Keratinocyte (primary cell): ENCODE data around the gene TRMT10B. TPM values are rescaled to one million over a fixed set of nuclear protein-coding genes. Genes with fewer than 3 reads are reported as not detected.
A peak's percentile ranks its signal among the peaks of the same experiment; 100 is the strongest.

ENCODE experiments used
- DNase-seq: peaks from one replicate; pipeline ENCODE4 v3.0.0-alpha.2; 2011; ENCODE audit warnings: low read depth, missing footprints, low spot score
- FAIRE-seq: peaks from 2 replicates; lab custom pipeline; 2011; peaks lifted over from hg19 to GRCh38; lab: Jason Lieb, UNC
- H2AFZ ChIP-seq: 2 replicates; pipeline ENCODE4 v1.6.0; 2012; ENCODE audit warnings: low read length, control low read depth, inconsistent platforms; ENCODE audit not compliant: control insufficient read depth
- H3K27ac ChIP-seq: 2 replicates; pipeline ENCODE4 v1.5.1; 2011; ENCODE audit warnings: low read length; ENCODE audit not compliant: control insufficient read depth, insufficient read depth
- H3K27me3 ChIP-seq: 3 replicates; pipeline ENCODE4 v1.6.0; 2011; ENCODE audit warnings: low read length; ENCODE audit not compliant: control insufficient read depth, insufficient read depth; ENCODE audit errors: extremely low read depth
- H3K36me3 ChIP-seq, 2 experiments: 2 replicates in 1 of 2; 3 replicates in 1 of 2; pipeline ENCODE4 v1.5.1; 2011; ENCODE audit warnings: low read length in 2 of 2, mild to moderate bottlenecking in 1 of 2; ENCODE audit not compliant: control insufficient read depth in 2 of 2, insufficient read depth in 2 of 2; ENCODE audit errors: extremely low read depth in 1 of 2
- H3K4me1 ChIP-seq: 3 replicates; pipeline ENCODE4 v1.5.1; 2011; ENCODE audit warnings: low read length; ENCODE audit not compliant: control insufficient read depth, insufficient read depth; ENCODE audit errors: extremely low read depth
- H3K4me2 ChIP-seq: 3 replicates; pipeline ENCODE4 v1.6.0; 2011; ENCODE audit warnings: low read depth, low read length; ENCODE audit not compliant: control insufficient read depth, insufficient read depth; ENCODE audit errors: extremely low read depth
- H3K4me3 ChIP-seq, 3 experiments: fragments of 200-600 bp in 1 of 3; sonication (generic) in 1 of 3; 2 replicates in 2 of 3; 3 replicates in 1 of 3; pipeline ENCODE4 v1.5.1; 2011 to 2016; ENCODE audit warnings: low read length in 3 of 3, mild to moderate bottlenecking in 3 of 3, control low read depth in 2 of 3, inconsistent platforms in 1 of 3, low read depth in 1 of 3, mixed read lengths in 1 of 3, mixed run types in 1 of 3, moderate library complexity in 1 of 3; ENCODE audit not compliant: control insufficient read depth in 2 of 3, insufficient read depth in 2 of 3; ENCODE audit errors: extremely low read depth in 1 of 3
- H3K79me2 ChIP-seq: 2 replicates; pipeline ENCODE4 v1.6.0; 2012; ENCODE audit warnings: low read length; ENCODE audit not compliant: control insufficient read depth, insufficient read depth
- H3K9ac ChIP-seq: 3 replicates; pipeline ENCODE4 v1.6.0; 2011; ENCODE audit warnings: low read length; ENCODE audit not compliant: control insufficient read depth, insufficient read depth; ENCODE audit errors: extremely low read depth
- H3K9me1 ChIP-seq: 3 replicates; pipeline ENCODE4 v1.6.0; 2011; ENCODE audit warnings: low read length; ENCODE audit not compliant: control insufficient read depth, insufficient read depth; ENCODE audit errors: extremely low read depth
- H3K9me3 ChIP-seq: 2 replicates; pipeline ENCODE4 v1.5.1; 2012; ENCODE audit warnings: low read depth, low read length; ENCODE audit not compliant: control insufficient read depth
- H4K20me1 ChIP-seq: 3 replicates; pipeline ENCODE4 v1.6.0; 2011; ENCODE audit warnings: low read length; ENCODE audit not compliant: control insufficient read depth, insufficient read depth; ENCODE audit errors: extremely low read depth
- EZH2 ChIP-seq: IDR thresholded peaks from one replicate; pipeline ENCODE4 v1.6.1; 2012; ENCODE audit warnings: inconsistent platforms, mild to moderate bottlenecking, low read length, moderate library complexity
- dilution Hi-C: fragments of 300-500 bp; cut with MboI; formaldehyde crosslinking; loops from one replicate; pipeline ENCODE4 v1.7.0; 2020; ENCODE audit warnings: low sequenced_read_pairs; ENCODE audit not compliant: extremely low pct_ligation_motif_present
- polyA plus RNA-seq, 5 experiments: library from polyadenylated mRNA; depleted of rRNA in 3 of 5; stranded (reverse) in 3 of 5; stranded (forward) in 1 of 5; unstranded in 1 of 5; fragments of >200 nt; gene quantifications; 1 replicate in 1 of 5; 2 replicates in 3 of 5; 3 replicates in 1 of 5; pipeline versions ENCODE4 v1.2.1 to v1.2.3, GENCODE V29; 2011 to 2012; ENCODE audit warnings: missing spikeins in 2 of 5, low read depth in 1 of 5, low replicate concordance in 1 of 5
- TF ChIP-seq, protein P1 (sequence below), 3 experiments: IDR thresholded peaks in 1 of 3; conservative IDR thresholded peaks in 1 of 3; optimal IDR thresholded peaks in 1 of 3; 2 replicates in 2 of 3; 3 replicates in 1 of 3; pipeline versions ENCODE3 to v1.5.1; 2011; ENCODE audit warnings: low read length in 3 of 3, mild to moderate bottlenecking in 3 of 3, moderate library complexity in 2 of 3, control low read depth in 1 of 3, inconsistent platforms in 1 of 3; ENCODE audit not compliant: insufficient read depth in 2 of 3; ENCODE audit errors: extremely low read depth in 1 of 3

TRMT10B gene
- polyA plus RNA-seq, 1 donor (not counting 4 experiments of a cell fraction or from before 2014, with no cell fraction given), result 6.9 TPM

DNA sequence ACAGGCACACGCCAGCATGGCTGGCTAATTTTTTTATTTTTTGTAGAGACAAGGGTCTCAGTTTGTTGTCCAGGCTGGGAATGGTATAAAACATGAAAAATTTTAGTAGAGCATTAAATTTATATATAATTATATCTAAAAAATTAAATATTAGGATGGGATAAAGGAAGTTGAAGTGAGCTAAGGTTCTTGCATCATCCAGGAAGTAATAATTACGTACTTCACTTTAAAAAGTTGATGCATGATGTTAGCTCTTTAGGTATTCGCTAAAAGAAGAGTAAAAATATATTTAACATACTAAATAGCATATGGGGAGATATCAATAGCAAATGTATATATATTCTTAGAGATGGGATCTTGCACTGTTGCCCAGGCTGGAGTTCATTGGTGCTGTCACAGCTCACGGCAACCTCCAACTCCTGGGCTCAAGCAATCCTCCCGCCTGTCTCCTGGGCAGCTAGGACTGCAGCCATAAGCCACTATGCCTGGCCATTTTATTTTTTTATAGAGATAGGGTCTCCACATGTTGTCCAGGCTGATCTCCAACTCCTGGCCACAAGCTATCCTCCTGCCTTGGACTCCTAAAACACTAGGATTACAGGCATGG is 59.3 kb downstream of the TRMT10B start:
- H3K27ac ChIP-seq, result no peak overlapping the region
- no peak overlapping the region for H3K9ac ChIP-seq
- no peak overlapping the region for H3K4me2 ChIP-seq
- peaks cover 36% of the 10 kb centered on the region for H3K79me2 ChIP-seq
- FAIRE-seq, result no peak
- dilution Hi-C loops, result no loop called here
- H3K4me3 ChIP-seq, result no peak overlapping the region
- H3K27me3 ChIP-seq, result no peaks in the 10 kb centered on the region
- DNase-seq, result no peak
- TF ChIP-seq, protein P1, sequence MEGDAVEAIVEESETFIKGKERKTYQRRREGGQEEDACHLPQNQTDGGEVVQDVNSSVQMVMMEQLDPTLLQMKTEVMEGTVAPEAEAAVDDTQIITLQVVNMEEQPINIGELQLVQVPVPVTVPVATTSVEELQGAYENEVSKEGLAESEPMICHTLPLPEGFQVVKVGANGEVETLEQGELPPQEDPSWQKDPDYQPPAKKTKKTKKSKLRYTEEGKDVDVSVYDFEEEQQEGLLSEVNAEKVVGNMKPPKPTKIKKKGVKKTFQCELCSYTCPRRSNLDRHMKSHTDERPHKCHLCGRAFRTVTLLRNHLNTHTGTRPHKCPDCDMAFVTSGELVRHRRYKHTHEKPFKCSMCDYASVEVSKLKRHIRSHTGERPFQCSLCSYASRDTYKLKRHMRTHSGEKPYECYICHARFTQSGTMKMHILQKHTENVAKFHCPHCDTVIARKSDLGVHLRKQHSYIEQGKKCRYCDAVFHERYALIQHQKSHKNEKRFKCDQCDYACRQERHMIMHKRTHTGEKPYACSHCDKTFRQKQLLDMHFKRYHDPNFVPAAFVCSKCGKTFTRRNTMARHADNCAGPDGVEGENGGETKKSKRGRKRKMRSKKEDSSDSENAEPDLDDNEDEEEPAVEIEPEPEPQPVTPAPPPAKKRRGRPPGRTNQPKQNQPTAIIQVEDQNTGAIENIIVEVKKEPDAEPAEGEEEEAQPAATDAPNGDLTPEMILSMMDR (optimal IDR thresholded peaks at IDR 0.05 in 1 of 3, IDR thresholded peaks at IDR 0.05 in 1 of 3, conservative IDR thresholded peaks at IDR 0.05 in 1 of 3; ENCODE audit: extremely low read depth in 1 of 3, insufficient read depth in 2 of 3, low read length in 3 of 3), result no peak
- TF ChIP-seq EZH2, result no peak
- H3K9me1 ChIP-seq, result no peaks in the 10 kb centered on the region
- no peaks in the 10 kb centered on the region for H4K20me1 ChIP-seq
- H3K36me3 ChIP-seq, result no peaks in the 10 kb centered on the region
- no peaks in the 10 kb centered on the region for H3K4me1 ChIP-seq
- no peak overlapping the region for H2AFZ ChIP-seq
- no peaks in the 10 kb centered on the region for H3K9me3 ChIP-seq

DNA sequence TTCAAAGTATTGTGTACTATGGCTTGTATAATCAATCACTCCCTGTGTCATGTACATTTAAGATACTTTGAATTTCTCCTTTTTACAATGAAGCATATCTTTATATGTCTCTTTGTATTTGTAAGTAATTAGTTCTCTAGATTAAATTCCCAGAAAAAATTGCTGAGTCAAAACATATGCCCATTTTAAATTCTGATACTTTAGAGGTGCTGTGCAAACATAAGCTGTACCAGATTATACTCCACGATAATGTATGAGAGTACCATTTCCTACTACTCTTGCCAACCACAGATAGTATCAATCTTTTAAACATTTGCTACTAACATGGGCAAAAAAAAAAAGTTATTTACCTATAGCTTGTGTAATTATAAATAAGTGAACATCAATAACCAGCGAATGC is 65.2 kb downstream of the TRMT10B start:
- TF ChIP-seq, protein P1 (optimal IDR thresholded peaks at IDR 0.05 in 1 of 3, IDR thresholded peaks at IDR 0.05 in 1 of 3, conservative IDR thresholded peaks at IDR 0.05 in 1 of 3; ENCODE audit: extremely low read depth in 1 of 3, insufficient read depth in 2 of 3, low read length in 3 of 3), result no peak
- no peak for TF ChIP-seq EZH2
- dilution Hi-C loops, result no loop called here
- peak; percentile 32 for FAIRE-seq
- H3K4me2 ChIP-seq, result no peak overlapping the region
- H3K27ac ChIP-seq, result no peak overlapping the region
- peaks cover 0 to 4% of the 10 kb centered on the region in 2 experiments for H3K36me3 ChIP-seq
- H3K9me3 ChIP-seq, result no peaks in the 10 kb centered on the region
- no peak overlapping the region for H2AFZ ChIP-seq
- H3K4me3 ChIP-seq, result no peak overlapping the region
- peaks cover 15% of the 10 kb centered on the region for H3K79me2 ChIP-seq
- DNase-seq, result no peak
- H4K20me1 ChIP-seq, result no peaks in the 10 kb centered on the region
- H3K4me1 ChIP-seq, result no peaks in the 10 kb centered on the region
- no peaks in the 10 kb centered on the region for H3K9me1 ChIP-seq
- H3K9ac ChIP-seq, result no peak overlapping the region
- no peaks in the 10 kb centered on the region for H3K27me3 ChIP-seq
